HCT116 (cell line): ENCODE results near the gene SPATS2L. TPM values are rescaled to one million over a fixed set of nuclear protein-coding genes. Genes with fewer than 3 reads are reported as not detected.

Experiments
- ATAC-seq: fragments of 200-7000 bp; cut with Tn5 transposase; 2 replicates; pipeline ENCODE4 v1.9.1; 2020; ENCODE audit warnings: mild to moderate bottlenecking, moderate library complexity
- BruUV-seq: library from RNA; stranded (reverse); fragments of 400-500 nt; replicated peaks from 2 replicates; lab custom pipeline; 2021; lab: Mats Ljungman, UMichigan
- CTCF ChIA-PET: fragments of 300-600 bp; sonication (Branson Sonifier 250); formaldehyde crosslinking; loops from one replicate; lab custom pipeline; 2021; ENCODE audit warnings: antibody characterized with exemption; lab: Charles Lee
- POLR2A ChIA-PET: fragments of 300-600, 350-600 bp; sonication (Branson Sonifier 250); formaldehyde crosslinking; loops from one replicate; lab custom pipeline; 2021; ENCODE audit warnings: antibody characterized with exemption; lab: Charles Lee
- RAD21 ChIA-PET, 2 experiments: fragments of 300-600 bp; sonication (Branson Sonifier 250); formaldehyde crosslinking; loops; one replicate each; lab custom pipeline; 2023; ENCODE audit warnings: low total read pairs in 2 of 2; ENCODE audit not compliant: uncharacterized antibody in 2 of 2, unreplicated experiment in 2 of 2, low non-redundant PET in 1 of 2; lab: Charles Lee
- DNase-seq: peaks from one replicate; pipeline ENCODE4 v3.0.0-alpha.2; 2010; ENCODE audit warnings: low read depth, low spot score
- H2AFZ ChIP-seq: fragments of 200-600 bp; shearing (Covaris generic), sonication (generic); 2 replicates; pipeline ENCODE4 v1.6.1; 2017; ENCODE audit warnings: low read depth, mixed run types, mixed read lengths, antibody characterized with exemption, low read length; ENCODE audit not compliant: poor library complexity, severe bottlenecking
- H3K27ac ChIP-seq: 2 replicates; pipeline ENCODE4 v1.5.1; 2012; ENCODE audit warnings: low read depth, low read length
- H3K27me3 ChIP-seq: fragments of 200-600 bp; sonication (generic); 2 replicates; pipeline ENCODE4 v1.6.1; 2016; ENCODE audit warnings: mixed run types, low read length, mixed read lengths; ENCODE audit not compliant: insufficient read depth
- H3K36me3 ChIP-seq, 2 experiments: fragments of 200-500 bp in 1 of 2; fragments of 200-600 bp in 1 of 2; sonication (Bioruptor generic) in 1 of 2; sonication (generic) in 1 of 2; 2 replicates each; pipeline versions ENCODE4 v1.5.1 to v1.6.1; 2014 to 2016; ENCODE audit warnings: low read length in 2 of 2, inconsistent platforms in 1 of 2, mixed read lengths in 1 of 2, mixed run types in 1 of 2; ENCODE audit not compliant: insufficient read depth in 2 of 2, control insufficient read depth in 1 of 2
- H3K4me1 ChIP-seq, 2 experiments: fragments of 200-600 bp in 1 of 2; sonication (generic) in 1 of 2; 2 replicates each; pipeline versions ENCODE4 v1.5.1 to v1.6.1; 2012 to 2017; ENCODE audit warnings: low read length in 2 of 2, inconsistent platforms in 1 of 2, mild to moderate bottlenecking in 1 of 2, mixed read lengths in 1 of 2, mixed run types in 1 of 2, moderate library complexity in 1 of 2; ENCODE audit not compliant: insufficient read depth in 2 of 2, control insufficient read depth in 1 of 2
- H3K4me2 ChIP-seq: fragments of 200-600 bp; sonication (generic); 2 replicates; pipeline ENCODE4 v1.6.1; 2017; ENCODE audit warnings: mixed run types, low read length, mixed read lengths
- H3K4me3 ChIP-seq, 2 experiments: fragments of 200-600 bp in 1 of 2; sonication (generic) in 1 of 2; replicated peaks in 1 of 2; 2 replicates each; pipeline ENCODE4 v1.5.1; 2011 to 2016; ENCODE audit warnings: low read length in 2 of 2, control low read depth in 1 of 2, low read depth in 1 of 2, mild to moderate bottlenecking in 1 of 2, mixed read lengths in 1 of 2, mixed run types in 1 of 2
- H3K79me2 ChIP-seq: fragments of 200-600 bp; sonication (generic); 2 replicates; pipeline ENCODE4 v1.6.1; 2017; ENCODE audit warnings: mild to moderate bottlenecking, mixed run types, low read length, moderate library complexity, mixed read lengths; ENCODE audit not compliant: insufficient read depth
- H3K9ac ChIP-seq: fragments of 200-600 bp; sonication (generic); 2 replicates; pipeline ENCODE4 v1.6.1; 2016; ENCODE audit warnings: low read length, mixed read lengths
- H3K9me2 ChIP-seq: fragments of 200-600 bp; sonication (generic), shearing (Covaris generic); 2 replicates; pipeline ENCODE4 v1.6.1; 2017; ENCODE audit warnings: mixed run types, mild to moderate bottlenecking, moderate library complexity; ENCODE audit not compliant: insufficient read depth
- H3K9me3 ChIP-seq, 2 experiments: fragments of 200-500 bp in 1 of 2; fragments of 200-600 bp in 1 of 2; sonication (Bioruptor generic) in 1 of 2; sonication (generic) in 1 of 2; 2 replicates each; pipeline ENCODE4 v1.6.1; 2014 to 2017; ENCODE audit warnings: low read length in 2 of 2, mixed read lengths in 2 of 2, inconsistent platforms in 1 of 2, low read depth in 1 of 2, mild to moderate bottlenecking in 1 of 2, mixed run types in 1 of 2, moderate library complexity in 1 of 2; ENCODE audit not compliant: control insufficient read depth in 1 of 2, insufficient read depth in 1 of 2
- H4K20me1 ChIP-seq: fragments of 200-600 bp; sonication (generic), shearing (Covaris generic); 2 replicates; pipeline ENCODE4 v1.6.1; 2017; ENCODE audit warnings: mixed run types, mild to moderate bottlenecking, moderate library complexity; ENCODE audit not compliant: insufficient read depth
- CBX3 ChIP-seq: IDR thresholded peaks from 2 replicates; pipeline ENCODE4 v1.6.1; 2012; ENCODE audit warnings: low read depth
- EZH2 ChIP-seq: fragments of 200-600 bp; sonication (generic); IDR thresholded peaks from 2 replicates; pipeline ENCODE4 v1.6.1; 2017; ENCODE audit warnings: antibody characterized with exemption, mixed run types
- JUND ChIP-seq: IDR thresholded peaks from 2 replicates; pipeline ENCODE4 v1.6.1; 2012
- MAX ChIP-seq: IDR thresholded peaks from 2 replicates; pipeline ENCODE4 v1.6.1; 2012
- SIN3A ChIP-seq: IDR thresholded peaks from 2 replicates; pipeline ENCODE4 v1.6.1; 2012; ENCODE audit warnings: low read depth
- TCF7L2 ChIP-seq: IDR thresholded peaks from 2 replicates; pipeline ENCODE4 v1.7.0; 2011; ENCODE audit warnings: borderline replicate concordance, inconsistent platforms; ENCODE audit not compliant: insufficient read depth, insufficient read length; ENCODE audit errors: extremely low read depth
- intact Hi-C: fragments of 100-400 bp; cut with micrococcal nuclease; formaldehyde crosslinking; loops from 2 replicates; pipeline ENCODE4 v1.10.0; 2022
- total RNA-seq: library from RNA; stranded (reverse); gene quantifications from one replicate; pipeline ENCODE4 v1.2.1, GENCODE V29; 2021; ENCODE audit not compliant: unreplicated experiment

SPATS2L gene
- total RNA-seq, 1 experiment from 2014 or later: 87.1 TPM

GRCh38 chr2:200417366-200417765 lies 110.9 kb downstream of the SPATS2L start:
- no peak for ATAC-seq
- Histone ChIP-seq H3K27me3 (no peaks in the 10 kb centered on the region), H3K4me3 (no peak overlapping the region), H3K9me2 (no peaks in the 10 kb centered on the region), H3K4me2 (no peak overlapping the region), H3K36me3 (peaks cover 6 to 15% of the 10 kb centered on the region in 2 experiments; a peak in 2 of 4 replicates), H3K9ac (no peak overlapping the region), H3K27ac (no peak overlapping the region), H3K4me1 (no peaks in the 10 kb centered on the region), H4K20me1 (no peaks in the 10 kb centered on the region), H3K9me3 (no peaks in the 10 kb centered on the region), H2AFZ (no peak overlapping the region), H3K79me2 (no peaks in the 10 kb centered on the region)
- no TSS peak for BruUV-seq
- no peak for TF ChIP-seq CBX3
- TF ChIP-seq TCF7L2: no peak
- TF ChIP-seq JUND: no peak
- no peak for TF ChIP-seq EZH2
- TF ChIP-seq MAX: no peak
- TF ChIP-seq SIN3A: no peak
- ChIA-PET RAD21 (no interaction called here), POLR2A (no interaction called here), CTCF (no interaction called here)
- intact Hi-C loops: no loop called here
- DNase-seq: no peak

DNA sequence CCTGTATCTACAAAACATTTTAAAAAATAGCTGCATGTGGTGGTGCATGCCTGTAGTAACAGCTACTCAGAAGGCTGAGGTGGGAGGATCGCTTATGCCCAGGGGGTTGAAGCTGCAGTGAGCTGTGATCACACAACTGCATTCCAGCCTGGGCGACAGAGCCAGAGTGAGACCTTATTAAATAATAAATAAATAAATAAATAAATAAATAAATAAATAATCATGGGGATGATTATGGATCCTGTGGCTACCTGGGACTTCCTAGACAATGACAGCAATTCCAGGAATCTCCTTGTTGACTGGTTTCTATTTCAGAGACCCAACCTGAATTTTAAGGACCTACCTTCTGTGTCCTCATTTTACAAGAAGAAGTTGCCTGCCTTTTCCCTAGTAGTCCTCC lies 111.9 kb downstream of the SPATS2L start:
- no peak overlapping the region for H3K9ac ChIP-seq
- POLR2A ChIA-PET: no interaction called here
- H3K27me3 ChIP-seq: no peaks in the 10 kb centered on the region
- no peaks in the 10 kb centered on the region for H3K9me2 ChIP-seq
- H3K79me2 ChIP-seq: no peaks in the 10 kb centered on the region
- RAD21 ChIA-PET: no interaction called here
- intact Hi-C loops: no loop called here
- no peaks in the 10 kb centered on the region for H3K4me1 ChIP-seq
- H3K9me3 ChIP-seq: no peaks in the 10 kb centered on the region
- BruUV-seq: no TSS peak
- peaks cover 6 to 15% of the 10 kb centered on the region in 2 experiments; a peak in 2 of 4 replicates for H3K36me3 ChIP-seq
- no peak overlapping the region for H2AFZ ChIP-seq
- CTCF ChIA-PET: no interaction called here
- no peak for DNase-seq
- no peak overlapping the region for H3K4me2 ChIP-seq
- ATAC-seq: no peak
- no peak overlapping the region for H3K4me3 ChIP-seq
- no peak for TF ChIP-seq CBX3
- TF ChIP-seq, all 23 proteins: peak for 0
- no peaks in the 10 kb centered on the region for H4K20me1 ChIP-seq
- no peak overlapping the region for H3K27ac ChIP-seq
